ENCODE data around the gene ACAD10.

ACAD10 gene

GRCh38 chr12:111776836-111777344 lies 91.0 kb downstream of the ACAD10 start:
- DNase-seq (ENCODE audit: low read depth), result no peak

GRCh38 chr12:111777345-111778045 lies 91.6 kb downstream of the ACAD10 start:
- no peak for DNase-seq (ENCODE audit: low read depth)

GRCh38 chr12:111780166-111780565 lies 94.3 kb downstream of the ACAD10 start:
- DNase-seq (ENCODE audit: low read depth), result no peak

GRCh38 chr12:111780615-111781014 lies 94.8 kb downstream of the ACAD10 start:
- DNase-seq (ENCODE audit: low read depth), result no peak

- DNase-seq (ENCODE audit: low read depth), result no peak
Measured at GRCh38 chr12:111781085-111781658, 95.3 kb downstream of the ACAD10 start.

- DNase-seq (ENCODE audit: low read depth), result no peak
Measured at GRCh38 chr12:111783046-111783445, 97.2 kb downstream of the ACAD10 start.

- no peak for DNase-seq (ENCODE audit: low read depth)
Measured at GRCh38 chr12:111784953-111785352, 99.1 kb downstream of the ACAD10 start.

GRCh38 chr12:111785651-111786050 lies 99.8 kb downstream of the ACAD10 start:
- DNase-seq (ENCODE audit: low read depth), result no peak

GRCh38 chr12:111788178-111788654 lies 102.4 kb downstream of the ACAD10 start:
- DNase-seq (ENCODE audit: low read depth), result no peak

GRCh38 chr12:111789779-111790178 lies 103.9 kb downstream of the ACAD10 start:
- DNase-seq (ENCODE audit: low read depth), result no peak

GRCh38 chr12:111791507-111791906 lies 105.7 kb downstream of the ACAD10 start:
- no peak for DNase-seq (ENCODE audit: low read depth)

GRCh38 chr12:111792155-111792855 lies 106.5 kb downstream of the ACAD10 start:
- no peak for DNase-seq (ENCODE audit: low read depth)

GRCh38 chr12:111792856-111793235 lies 107.0 kb downstream of the ACAD10 start:
- DNase-seq (ENCODE audit: low read depth), result no peak

GRCh38 chr12:111798182-111798581 lies 112.3 kb downstream of the ACAD10 start:
- no peak for DNase-seq (ENCODE audit: low read depth)

GRCh38 chr12:111799758-111800157 lies 113.9 kb downstream of the ACAD10 start:
- DNase-seq (ENCODE audit: low read depth), result no peak

GRCh38 chr12:111803038-111803626 lies 117.3 kb downstream of the ACAD10 start:
- no peak for DNase-seq (ENCODE audit: low read depth)

- no peak for DNase-seq (ENCODE audit: low read depth)
Measured at GRCh38 chr12:111803851-111804250, 118.0 kb downstream of the ACAD10 start.

- no peak for DNase-seq (ENCODE audit: low read depth)
Measured at GRCh38 chr12:111806304-111806703, 120.5 kb downstream of the ACAD10 start.
